Neural cell (in vitro differentiated cells): Measurements from ENCODE around the gene NET1.

ENCODE experiments used
- EP300 ChIP-seq: fragments of 450-650 bp; conservative IDR thresholded peaks from 2 replicates; pipeline ENCODE4 v1.6.1; 2014; ENCODE audit warnings: antibody characterized with exemption, mild to moderate bottlenecking, moderate library complexity; ENCODE audit not compliant: poor library complexity, severe bottlenecking
- EZH2 ChIP-seq: fragments of 200-600, 300-800 bp; shearing (Covaris generic), sonication (generic); IDR thresholded peaks from 2 replicates; pipeline ENCODE4 v1.6.1; 2014; ENCODE audit warnings: antibody characterized with exemption, low read length, borderline replicate concordance, mild to moderate bottlenecking; ENCODE audit not compliant: insufficient read depth, poor library complexity, severe bottlenecking
- POLR2AphosphoS5 ChIP-seq: IDR thresholded peaks from 2 replicates; pipeline ENCODE4 v1.6.1; 2012
- TF ChIP-seq, protein P1 (sequence below): fragments of 450-650 bp; IDR thresholded peaks from 2 replicates; pipeline ENCODE4 v1.5.1; 2014; ENCODE audit warnings: antibody characterized with exemption, mild to moderate bottlenecking, moderate library complexity; ENCODE audit not compliant: poor library complexity, severe bottlenecking

DNA sequence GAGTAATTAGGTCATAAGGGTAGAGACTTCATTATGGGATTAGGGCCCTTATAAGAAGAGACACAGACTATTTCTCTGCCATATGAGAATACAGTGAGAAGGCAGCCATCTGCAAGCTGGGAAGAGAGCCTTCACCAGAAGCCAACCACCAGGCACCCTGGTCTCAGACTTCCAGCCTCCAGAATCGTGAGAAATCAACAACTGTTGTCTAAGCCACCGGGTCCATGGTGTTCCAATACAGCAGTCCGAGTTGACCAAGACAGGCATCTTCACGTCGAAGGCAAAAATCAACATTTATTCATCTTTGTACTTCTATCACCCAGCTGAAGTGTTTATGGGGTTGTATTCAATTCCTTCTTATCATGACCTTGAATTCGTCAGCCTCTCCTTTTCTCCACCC lies 13.0 kb upstream of the NET1 start:
- TF ChIP-seq, protein P1, sequence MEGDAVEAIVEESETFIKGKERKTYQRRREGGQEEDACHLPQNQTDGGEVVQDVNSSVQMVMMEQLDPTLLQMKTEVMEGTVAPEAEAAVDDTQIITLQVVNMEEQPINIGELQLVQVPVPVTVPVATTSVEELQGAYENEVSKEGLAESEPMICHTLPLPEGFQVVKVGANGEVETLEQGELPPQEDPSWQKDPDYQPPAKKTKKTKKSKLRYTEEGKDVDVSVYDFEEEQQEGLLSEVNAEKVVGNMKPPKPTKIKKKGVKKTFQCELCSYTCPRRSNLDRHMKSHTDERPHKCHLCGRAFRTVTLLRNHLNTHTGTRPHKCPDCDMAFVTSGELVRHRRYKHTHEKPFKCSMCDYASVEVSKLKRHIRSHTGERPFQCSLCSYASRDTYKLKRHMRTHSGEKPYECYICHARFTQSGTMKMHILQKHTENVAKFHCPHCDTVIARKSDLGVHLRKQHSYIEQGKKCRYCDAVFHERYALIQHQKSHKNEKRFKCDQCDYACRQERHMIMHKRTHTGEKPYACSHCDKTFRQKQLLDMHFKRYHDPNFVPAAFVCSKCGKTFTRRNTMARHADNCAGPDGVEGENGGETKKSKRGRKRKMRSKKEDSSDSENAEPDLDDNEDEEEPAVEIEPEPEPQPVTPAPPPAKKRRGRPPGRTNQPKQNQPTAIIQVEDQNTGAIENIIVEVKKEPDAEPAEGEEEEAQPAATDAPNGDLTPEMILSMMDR = no peak
- TF ChIP-seq POLR2AphosphoS5 = no peak
- no peak for TF ChIP-seq EZH2
- no peak for TF ChIP-seq EP300
